Endometrial microvascular endothelial cells (primary cell): ENCODE results near the gene DYNC2H1. TPM values are rescaled to one million over a fixed set of nuclear protein-coding genes. Genes with fewer than 3 reads are reported as not detected.
"Not testable (repeated sequence)": the region's sequence is repeated elsewhere in the genome, so short reads cannot be mapped to it uniquely, and the experiment has no call there.

Experiments
- in situ Hi-C: cut with HindIII; loops from 2 replicates; pipeline ENCODE4 v1.10.0; 2017; ENCODE audit warnings: low sequenced_read_pairs, low pct_unique_long_range_greater_than_20kb; ENCODE audit errors: inconsistent ontology term
- total RNA-seq: library from RNA; depleted of rRNA; stranded (reverse); fragments of >200 nt; gene quantifications from one replicate; pipeline ENCODE4 v1.2.3, GENCODE V29; 2015; ENCODE audit errors: inconsistent ontology term

Gene DYNC2H1
- total RNA-seq, 1 donor from 2014 or later, result 8.4 TPM

DNA sequence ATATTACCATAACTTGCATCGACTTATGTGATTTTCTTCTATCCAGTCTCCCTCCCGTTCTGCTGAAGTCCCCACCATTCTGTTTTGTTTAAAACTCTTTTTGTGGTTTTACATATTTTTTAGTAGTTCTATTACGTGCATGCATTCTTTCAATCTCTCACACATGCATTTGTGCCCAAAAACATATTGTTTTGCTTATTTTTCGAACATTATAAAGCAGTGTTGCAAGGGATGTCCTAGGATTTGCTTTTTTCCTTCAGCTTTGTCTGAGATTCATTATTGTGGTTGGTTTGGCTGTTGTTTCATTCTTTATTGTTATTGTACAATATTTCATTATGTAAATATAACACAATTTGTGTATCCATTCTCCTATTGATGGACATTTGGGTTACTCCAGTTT is 235.7 kb downstream of the DYNC2H1 start:
- in situ Hi-C loops, result no loop called here

DNA sequence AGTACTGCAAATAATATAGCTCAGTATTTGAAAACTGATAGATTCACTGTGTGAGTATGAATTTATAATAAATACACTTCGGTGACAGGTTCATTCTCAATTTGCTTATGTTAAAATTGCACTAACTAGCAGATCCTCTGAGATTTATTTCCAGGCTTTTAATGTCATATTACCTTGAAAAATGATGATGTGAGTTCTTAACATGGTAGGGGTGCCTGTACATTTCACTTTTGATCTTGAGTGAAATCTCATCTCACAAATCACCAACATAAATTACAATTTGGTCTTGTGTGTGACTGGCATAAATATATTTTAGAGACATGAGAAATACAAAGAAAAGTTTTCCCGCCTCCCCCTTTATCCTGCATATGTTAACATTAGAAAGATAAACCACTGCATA is 240.4 kb downstream of the DYNC2H1 start:
- in situ Hi-C loops, result no loop called here

DNA sequence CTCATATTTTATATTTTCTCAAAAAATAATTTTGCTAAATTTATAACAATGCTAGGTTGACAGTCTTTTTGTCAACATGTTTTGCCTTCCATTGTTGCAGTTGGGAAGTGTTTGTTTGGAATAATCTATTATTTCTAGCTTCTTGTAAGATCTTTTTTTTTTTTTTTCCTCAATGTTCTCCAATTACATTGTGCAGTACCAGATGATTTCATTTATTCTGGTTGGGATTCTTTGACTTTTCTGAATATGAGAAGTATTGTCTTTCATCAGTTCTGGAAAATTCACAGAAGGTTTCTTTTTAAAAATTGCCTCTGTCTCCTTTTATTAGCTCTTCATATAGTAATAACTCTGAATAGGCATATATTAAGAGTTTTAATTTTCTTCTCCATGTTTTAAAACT is 245.4 kb downstream of the DYNC2H1 start:
- in situ Hi-C loops, result no loop called here

DNA sequence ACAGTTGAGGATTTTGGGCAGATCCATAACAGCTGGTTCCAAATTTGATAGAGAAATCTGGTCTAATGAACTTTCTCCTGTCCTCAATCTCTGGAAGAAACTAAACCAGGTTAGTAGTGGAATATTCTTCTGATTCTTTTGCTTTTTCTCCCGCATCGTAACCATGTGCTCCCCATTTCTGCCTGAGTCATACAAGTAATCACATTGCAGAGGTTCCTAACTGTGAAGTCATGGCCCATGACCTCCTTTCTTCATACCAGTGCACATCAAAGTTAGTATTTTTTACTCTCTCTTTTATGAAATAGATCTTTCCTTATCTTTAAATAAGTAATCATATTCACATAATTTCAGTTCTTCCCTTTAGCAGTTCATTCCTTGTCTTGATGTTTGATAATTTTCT is 249.0 kb downstream of the DYNC2H1 start:
- in situ Hi-C loops, result no loop called here

DNA sequence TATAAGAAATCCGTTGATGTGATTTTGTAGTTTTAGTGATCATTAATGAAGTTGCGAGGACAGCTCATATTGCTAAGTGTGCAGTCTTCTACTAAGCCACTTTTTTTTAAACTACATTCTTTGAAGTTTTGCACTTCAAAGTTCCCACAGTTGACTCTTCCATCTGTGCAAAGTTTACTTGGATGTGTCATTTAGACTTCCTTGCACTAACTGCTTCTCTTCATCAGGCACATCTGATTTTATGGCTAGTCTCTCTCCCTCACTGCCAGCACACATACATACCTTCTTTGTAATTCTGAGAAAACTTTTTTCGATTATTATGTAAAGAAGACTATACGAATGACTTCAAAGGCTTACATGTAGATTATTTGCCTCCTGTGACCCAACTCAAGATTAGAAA is 250.0 kb downstream of the DYNC2H1 start:
- in situ Hi-C loops, result no loop called here

DNA sequence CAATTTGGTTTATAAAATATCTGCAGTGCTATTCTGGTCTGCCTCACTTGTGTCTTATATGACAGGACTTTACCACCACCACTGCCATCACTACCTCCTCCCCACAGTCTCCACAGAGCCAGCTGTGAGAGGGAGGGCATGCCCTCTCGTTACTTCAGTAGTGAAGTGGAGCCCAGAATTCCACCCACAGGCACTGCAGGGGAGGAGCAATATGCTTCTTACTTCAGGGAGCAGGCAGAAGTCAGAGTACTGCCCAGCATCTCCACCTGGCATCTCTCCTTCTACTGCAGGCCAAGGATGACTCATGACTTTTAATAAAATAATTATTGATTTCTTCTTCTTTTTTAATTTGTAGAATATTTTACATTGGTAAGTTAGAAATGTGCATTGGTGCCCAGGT is 255.5 kb downstream of the DYNC2H1 start:
- in situ Hi-C loops, result no loop called here

DNA sequence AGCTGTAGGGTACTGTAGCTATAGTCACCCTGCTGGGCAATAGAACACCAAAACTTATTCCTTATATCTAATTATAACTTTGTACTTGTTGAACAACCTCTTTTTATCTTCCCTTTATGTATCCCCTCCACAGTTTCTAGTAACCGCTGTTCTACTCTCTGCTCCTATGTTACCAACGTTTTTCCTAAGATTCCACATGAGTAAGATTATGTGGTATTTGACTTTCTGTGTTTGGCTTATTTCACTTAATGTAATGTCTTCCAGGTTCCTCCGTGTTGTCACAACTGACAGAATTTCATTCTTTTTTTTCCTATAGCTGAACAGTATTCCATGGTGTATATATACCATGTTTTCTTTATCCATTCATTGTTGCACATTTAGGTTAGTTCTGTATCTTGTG is 258.4 kb downstream of the DYNC2H1 start:
- in situ Hi-C loops, result no loop called here

DNA sequence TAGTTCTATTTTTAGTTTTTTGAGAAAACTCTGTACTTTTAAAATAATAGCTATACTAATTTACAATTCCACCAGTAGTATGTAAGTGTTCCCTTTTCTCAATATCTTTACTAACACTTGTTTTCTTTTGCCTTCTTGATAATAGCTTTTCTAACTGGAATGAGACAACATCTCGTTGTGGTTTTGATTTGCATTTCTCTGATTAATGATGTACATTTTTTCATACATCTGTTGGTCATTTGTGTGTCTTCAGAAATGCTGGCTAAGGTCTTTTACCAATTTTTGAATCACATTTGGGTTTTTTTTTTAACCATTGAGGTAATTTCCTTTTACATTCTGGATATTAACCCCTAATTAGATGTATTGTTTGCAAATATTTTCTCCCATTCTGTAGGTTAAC is 258.9 kb downstream of the DYNC2H1 start:
- in situ Hi-C loops, result no loop called here

DNA sequence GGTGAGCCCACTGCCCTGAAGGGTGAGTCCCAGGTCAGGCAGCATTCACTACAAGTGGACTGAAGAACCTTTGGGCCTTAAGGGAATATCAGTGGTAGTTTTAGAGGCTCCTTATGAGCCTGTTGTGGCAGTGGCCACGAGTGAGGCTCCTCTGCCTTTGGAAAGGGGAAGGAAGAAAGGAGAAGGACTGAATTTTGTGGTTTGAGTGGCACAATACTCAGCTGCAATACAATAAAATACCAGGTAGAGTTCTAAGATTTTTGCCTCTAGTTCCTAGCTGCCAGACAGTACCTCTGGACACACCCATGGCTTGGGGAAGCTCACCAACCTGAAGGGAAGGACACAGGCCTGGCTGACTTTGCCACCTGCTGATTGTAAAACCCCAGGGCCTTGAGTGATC is 260.9 kb downstream of the DYNC2H1 start:
- in situ Hi-C loops, result no loop called here

DNA sequence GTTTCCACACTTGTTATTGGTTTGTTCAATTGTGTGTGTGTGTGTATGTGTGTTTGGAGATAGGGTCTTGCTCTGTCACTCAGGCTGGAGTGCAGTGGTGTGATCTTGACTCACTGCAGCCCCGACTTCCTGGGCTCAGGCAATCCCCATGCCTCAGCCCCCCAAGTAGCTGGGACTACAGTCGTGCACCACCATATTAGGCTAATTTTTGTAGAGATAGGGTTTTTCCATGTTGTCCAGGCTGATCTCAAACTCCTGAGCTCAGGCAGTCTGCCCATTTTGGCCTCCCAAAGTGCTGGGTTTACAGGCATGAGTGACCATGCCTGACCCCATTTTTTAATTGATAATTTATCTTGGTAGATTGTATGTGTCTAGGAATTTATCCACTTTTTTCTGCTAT is 263.7 kb downstream of the DYNC2H1 start:
- in situ Hi-C loops, result no loop called here

DNA sequence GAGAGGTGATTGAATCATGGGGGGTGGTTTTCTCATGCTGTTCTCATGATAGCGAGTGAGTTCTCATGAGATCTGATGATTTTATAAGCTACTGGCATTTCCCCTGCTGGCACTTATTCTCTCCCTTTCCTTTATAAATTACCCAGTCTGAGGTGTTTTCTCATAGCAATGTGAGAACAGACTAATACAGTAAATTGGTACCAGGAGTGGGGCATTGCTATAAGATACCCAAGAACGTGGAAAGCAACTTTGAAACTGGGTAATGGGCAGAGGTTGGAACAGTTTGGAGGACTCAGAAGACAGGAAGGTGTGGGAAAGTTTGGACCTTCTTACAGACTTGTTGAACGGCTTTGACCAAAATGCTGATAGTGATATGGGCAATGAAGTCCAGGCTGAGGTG is 265.0 kb downstream of the DYNC2H1 start:
- in situ Hi-C loops, result not testable (repeated sequence)

DNA sequence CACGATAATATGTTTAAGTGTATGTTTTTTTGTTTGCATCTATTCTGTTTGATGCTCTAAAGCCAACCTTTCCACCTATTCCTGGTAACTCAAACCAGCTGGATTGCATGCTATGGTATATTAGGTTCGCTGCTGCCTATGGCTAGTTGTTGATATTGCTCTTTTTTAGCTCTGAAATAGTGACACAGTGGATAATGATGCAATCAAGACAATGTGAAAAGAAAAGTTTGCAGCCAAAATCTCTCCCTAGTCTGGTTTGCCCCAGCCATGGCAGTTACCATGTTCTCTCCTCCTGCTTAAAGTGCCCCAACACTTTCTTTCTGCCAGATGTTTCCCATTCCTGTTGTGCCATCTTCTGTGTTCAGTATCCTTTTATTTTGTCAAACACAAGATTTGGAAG is 269.7 kb downstream of the DYNC2H1 start:
- in situ Hi-C loops, result no loop called here

DNA sequence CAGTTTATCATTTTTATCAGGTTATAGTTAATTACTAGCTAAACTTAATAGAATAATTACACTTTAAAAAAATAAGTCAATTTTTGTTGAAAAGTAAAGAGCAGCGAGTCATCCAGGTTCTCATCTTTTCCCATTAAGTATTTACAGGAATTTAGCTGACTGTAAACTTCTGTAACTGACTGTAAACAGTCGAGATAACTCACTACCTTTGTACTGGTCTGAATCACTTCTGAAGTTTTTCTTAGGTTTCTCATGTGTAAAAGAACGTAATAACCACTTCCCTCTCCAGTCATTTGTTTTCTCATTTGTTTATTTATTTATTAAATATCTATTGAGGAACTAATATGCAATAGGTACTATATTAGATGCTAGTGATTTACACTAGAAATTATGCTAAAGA is 270.8 kb downstream of the DYNC2H1 start:
- in situ Hi-C loops, result no loop called here

DNA sequence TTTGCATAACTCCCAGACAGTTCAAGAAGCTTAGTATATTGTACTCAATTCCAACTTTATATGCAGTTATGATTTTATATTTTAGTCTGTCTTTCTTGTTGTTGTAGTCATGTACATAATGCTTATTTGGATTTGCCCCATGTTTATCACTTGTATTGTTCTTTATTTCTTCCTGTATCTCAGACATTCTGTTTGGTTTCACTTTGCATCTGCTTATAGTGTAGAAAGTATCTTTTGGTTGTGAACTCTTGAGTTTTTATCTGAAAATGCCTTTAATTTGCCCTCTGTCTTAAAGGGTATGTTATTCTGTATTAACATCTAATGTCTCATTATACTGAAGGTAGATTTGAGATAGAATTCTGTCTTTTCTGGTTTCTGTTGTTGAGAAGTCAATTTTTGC is 275.4 kb downstream of the DYNC2H1 start:
- in situ Hi-C loops, result no loop called here

DNA sequence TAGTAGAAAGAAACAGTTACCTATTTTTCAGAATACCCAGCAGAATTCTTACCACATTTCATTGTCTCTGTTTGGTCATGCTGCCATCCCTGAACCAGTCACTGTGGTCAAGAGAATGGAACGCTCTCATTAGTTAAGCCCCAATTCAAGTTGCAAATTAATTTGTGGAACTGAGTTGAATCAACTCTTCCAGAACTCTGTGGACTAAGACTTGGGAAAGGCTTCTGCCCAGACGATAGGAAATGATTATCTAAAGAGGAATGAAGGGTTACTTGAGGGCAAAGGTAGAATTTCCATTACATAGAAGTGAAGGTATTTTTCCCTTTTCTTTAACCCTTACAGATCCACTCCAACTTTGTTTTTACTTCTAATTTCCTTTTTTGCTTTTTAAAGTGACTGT is 286.4 kb downstream of the DYNC2H1 start:
- in situ Hi-C loops, result no loop called here

DNA sequence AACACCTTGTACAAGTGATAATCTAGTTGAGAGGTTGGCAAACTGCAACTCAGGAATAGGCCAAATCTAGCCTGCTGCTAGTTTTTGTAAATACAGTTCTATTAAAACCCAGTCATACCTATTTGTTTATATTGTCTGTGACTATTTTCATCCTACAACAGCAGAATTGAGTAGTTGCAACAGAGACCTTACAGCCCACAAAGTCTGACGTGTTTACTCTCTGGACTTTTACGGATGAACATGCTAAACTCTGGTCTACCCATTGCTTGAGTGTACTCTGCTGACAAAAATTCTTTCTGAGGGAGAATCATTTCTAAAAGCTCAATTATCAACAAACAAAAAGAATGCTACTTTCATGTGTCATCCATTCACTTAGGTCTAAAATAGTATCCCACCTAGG is 287.0 kb downstream of the DYNC2H1 start:
- in situ Hi-C loops, result no loop called here

DNA sequence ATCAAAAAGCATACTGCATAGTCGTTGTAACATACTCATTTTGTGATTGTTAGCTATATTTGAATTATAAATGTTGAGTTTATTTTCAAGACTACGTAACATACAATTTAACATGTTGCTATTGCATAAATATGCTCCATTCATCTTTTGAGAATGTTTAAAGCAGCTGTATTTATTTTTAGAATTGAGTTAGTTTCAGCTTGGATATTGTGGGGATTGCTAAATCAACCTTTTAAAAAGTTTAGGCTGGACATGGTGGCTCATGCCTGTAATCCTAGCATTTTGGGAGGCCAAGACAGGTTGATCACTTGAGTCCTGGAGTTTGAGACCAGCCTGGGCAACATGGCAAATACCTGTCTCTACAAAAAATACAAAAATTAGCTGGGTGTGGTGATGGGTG is 288.1 kb downstream of the DYNC2H1 start:
- in situ Hi-C loops, result no loop called here

DNA sequence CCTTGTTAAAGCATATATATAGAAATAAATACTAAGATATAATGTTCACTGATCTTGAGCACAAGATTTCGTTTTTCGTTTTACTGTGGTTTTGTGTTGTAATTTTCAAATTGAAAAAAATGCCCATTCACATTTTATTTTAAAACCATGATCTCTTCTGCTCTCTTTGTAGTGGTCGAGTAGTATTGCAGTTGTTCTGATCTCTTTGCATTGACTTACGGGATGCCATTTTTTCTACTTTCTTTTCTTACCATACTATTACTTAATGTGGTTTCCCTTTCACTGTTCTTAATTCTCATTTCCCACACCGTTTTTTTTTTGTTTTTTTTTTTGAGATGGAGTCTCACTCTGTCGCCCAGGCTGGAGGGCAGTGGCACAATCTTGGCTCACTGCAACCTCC is 289.6 kb downstream of the DYNC2H1 start:
- in situ Hi-C loops, result no loop called here

DNA sequence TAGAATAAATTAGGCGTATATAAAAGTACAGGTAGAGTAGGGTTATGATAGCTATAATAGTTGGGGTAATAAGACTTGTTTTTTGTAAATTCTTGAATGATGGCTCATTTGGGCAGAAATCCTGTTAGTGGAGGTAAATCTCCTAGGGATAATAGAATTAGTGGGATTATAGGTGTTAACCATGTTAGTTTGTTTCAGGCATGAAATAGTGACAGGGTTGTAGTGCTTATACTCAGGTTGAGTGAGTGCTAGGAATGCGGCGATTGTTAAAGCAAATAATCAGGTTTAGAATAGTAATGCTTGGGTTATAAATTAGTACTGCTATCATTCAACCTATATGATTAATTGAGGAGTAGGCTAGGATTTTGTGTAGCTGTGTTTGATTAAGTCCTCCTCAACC is 297.1 kb downstream of the DYNC2H1 start:
- in situ Hi-C loops, result no loop called here

DNA sequence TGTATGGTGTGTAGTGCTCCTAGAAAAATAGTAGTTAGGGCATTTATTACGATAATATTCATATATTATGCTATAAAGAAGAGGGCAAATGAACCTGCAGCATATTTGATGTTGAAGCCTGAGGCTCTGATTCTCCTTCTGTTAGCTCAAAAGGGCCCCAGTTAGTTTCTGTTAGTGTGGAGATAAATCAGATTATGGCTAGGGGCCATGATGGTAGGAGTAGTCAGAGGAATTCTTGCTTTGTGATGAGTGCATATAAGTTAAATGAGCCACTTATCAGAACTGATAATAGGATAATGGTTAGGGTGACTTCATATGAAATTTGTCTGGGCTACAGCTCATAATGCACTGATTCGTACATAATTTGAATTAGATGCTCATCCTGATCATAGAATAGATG is 298.4 kb downstream of the DYNC2H1 start:
- in situ Hi-C loops, result no loop called here

DNA sequence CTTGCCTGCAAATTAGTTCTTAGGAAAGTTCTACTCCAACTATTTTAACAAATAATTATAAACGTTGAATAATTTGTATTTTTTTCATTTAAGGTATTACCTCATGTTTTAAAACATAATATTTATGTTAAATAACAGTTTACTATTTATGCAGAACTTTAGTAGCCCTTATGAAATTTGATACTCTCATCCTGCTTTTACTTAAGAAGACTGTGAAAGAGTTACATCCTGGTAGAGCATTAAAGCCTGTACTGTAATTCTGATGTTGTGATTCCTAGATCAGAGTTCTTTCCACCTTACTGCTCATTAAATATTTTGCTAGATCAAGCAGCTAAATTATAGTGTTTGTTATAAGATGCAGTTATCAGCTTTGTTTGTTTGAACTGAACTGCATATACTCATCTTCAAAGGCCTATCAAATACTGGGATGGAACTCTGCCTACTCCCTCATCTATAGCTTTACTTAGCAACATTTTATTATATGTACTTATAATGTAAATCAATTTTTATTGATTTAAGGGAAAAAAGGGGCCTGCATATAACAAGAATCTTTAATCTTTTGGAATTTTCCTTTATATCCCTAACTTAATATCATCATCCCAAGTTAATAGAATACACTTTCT is 304.2 kb downstream of the DYNC2H1 start:
- in situ Hi-C loops, result no loop called here
